Osteocyte (in vitro differentiated cells): ENCODE data around the gene C1orf167. TPM values are rescaled to one million over a fixed set of nuclear protein-coding genes. Genes with fewer than 3 reads are reported as not detected.

Experiments used
- DNase-seq: peaks from one replicate; pipeline ENCODE4 v3.0.0; 2021; ENCODE audit warnings: mixed read lengths; ENCODE audit not compliant: unreplicated experiment; ENCODE audit errors: extremely low spot score
- H3K27ac Mint-ChIP-seq: one replicate; pipeline ENCODE4 v1.8.0; 2021; ENCODE audit warnings: mild to moderate bottlenecking, mixed read lengths; ENCODE audit not compliant: unreplicated experiment
- H3K27me3 Mint-ChIP-seq: one replicate; pipeline ENCODE4 v1.8.0; 2021; ENCODE audit warnings: mixed read lengths; ENCODE audit not compliant: unreplicated experiment
- H3K36me3 Mint-ChIP-seq: one replicate; pipeline ENCODE4 v1.8.0; 2021; ENCODE audit warnings: mixed read lengths; ENCODE audit not compliant: unreplicated experiment
- H3K4me1 Mint-ChIP-seq: one replicate; pipeline ENCODE4 v1.8.0; 2021; ENCODE audit warnings: mixed read lengths; ENCODE audit not compliant: unreplicated experiment
- H3K4me3 Mint-ChIP-seq: one replicate; pipeline ENCODE4 v1.8.0; 2021; ENCODE audit warnings: mild to moderate bottlenecking, moderate library complexity, mixed read lengths; ENCODE audit not compliant: unreplicated experiment
- H3K9me3 Mint-ChIP-seq: one replicate; pipeline ENCODE4 v1.8.0; 2021; ENCODE audit warnings: mixed read lengths; ENCODE audit not compliant: unreplicated experiment
- total RNA-seq: library from RNA; stranded (reverse); gene quantifications from 2 replicates; pipeline ENCODE4 v1.2.1, GENCODE V29; 2021
- TF ChIP-seq, protein P1 (sequence below): fragments of 200-600 bp; sonication (generic); IDR thresholded peaks from 2 replicates; pipeline ENCODE4 v1.5.0; 2021; ENCODE audit warnings: antibody characterized with exemption, mild to moderate bottlenecking, moderate library complexity

The C1orf167 gene
- total RNA-seq, 1 donor from 2014 or later, result not detected

DNA sequence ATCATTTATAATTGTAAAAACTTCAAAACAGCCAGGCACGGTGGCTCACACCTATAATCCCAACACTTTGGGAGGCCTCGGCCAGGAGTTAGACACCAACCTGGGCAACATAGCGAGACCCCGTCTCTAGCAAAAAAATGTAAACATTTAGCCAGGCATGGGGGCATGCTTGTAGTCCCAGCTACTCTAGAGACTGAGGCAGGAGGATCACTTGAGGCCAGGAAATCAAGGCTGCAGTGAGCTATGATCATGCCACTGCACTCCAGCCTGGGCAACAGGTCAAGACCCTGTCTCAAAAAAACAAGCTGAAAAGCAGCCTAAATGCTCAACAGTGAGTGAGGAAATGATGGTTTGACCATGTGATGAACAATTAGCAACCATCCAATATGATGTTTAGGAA, 7.3 kb downstream of the C1orf167 start:
- Mint-ChIP-seq H3K9me3 (no peaks in the 10 kb centered on the region), H3K4me3 (no peak overlapping the region), H3K4me1 (peaks cover 4% of the 10 kb centered on the region), H3K27ac (no peak overlapping the region), H3K27me3 (no peaks in the 10 kb centered on the region), H3K36me3 (no peaks in the 10 kb centered on the region)
- TF ChIP-seq, protein P1, sequence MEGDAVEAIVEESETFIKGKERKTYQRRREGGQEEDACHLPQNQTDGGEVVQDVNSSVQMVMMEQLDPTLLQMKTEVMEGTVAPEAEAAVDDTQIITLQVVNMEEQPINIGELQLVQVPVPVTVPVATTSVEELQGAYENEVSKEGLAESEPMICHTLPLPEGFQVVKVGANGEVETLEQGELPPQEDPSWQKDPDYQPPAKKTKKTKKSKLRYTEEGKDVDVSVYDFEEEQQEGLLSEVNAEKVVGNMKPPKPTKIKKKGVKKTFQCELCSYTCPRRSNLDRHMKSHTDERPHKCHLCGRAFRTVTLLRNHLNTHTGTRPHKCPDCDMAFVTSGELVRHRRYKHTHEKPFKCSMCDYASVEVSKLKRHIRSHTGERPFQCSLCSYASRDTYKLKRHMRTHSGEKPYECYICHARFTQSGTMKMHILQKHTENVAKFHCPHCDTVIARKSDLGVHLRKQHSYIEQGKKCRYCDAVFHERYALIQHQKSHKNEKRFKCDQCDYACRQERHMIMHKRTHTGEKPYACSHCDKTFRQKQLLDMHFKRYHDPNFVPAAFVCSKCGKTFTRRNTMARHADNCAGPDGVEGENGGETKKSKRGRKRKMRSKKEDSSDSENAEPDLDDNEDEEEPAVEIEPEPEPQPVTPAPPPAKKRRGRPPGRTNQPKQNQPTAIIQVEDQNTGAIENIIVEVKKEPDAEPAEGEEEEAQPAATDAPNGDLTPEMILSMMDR, result no peak
- DNase-seq, result no peak

DNA sequence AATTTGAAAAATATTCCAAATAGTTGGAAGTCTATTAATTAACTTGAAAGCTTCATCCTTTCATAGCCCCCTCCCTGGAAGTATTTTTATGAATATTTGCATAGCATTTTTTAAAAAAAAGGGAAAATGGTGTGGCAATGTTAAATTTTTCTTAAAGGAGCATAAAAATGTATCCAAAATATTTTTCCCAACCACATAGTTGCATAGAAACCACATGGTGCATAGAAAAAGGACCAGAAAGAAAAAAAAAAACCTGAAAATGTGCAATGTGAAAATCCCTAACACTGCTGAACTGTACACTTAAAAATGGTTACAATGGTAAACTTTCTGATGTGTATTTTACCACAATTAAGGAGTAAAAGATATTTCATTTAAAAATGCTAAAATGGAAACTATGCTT, 8.0 kb downstream of the C1orf167 start:
- TF ChIP-seq, protein P1, result no peak
- H3K27ac Mint-ChIP-seq, result no peak overlapping the region
- no peaks in the 10 kb centered on the region for H3K27me3 Mint-ChIP-seq
- H3K4me3 Mint-ChIP-seq, result no peak overlapping the region
- H3K4me1 Mint-ChIP-seq, result peaks cover 4% of the 10 kb centered on the region
- H3K9me3 Mint-ChIP-seq, result no peaks in the 10 kb centered on the region
- no peaks in the 10 kb centered on the region for H3K36me3 Mint-ChIP-seq
- DNase-seq, result no peak

DNA sequence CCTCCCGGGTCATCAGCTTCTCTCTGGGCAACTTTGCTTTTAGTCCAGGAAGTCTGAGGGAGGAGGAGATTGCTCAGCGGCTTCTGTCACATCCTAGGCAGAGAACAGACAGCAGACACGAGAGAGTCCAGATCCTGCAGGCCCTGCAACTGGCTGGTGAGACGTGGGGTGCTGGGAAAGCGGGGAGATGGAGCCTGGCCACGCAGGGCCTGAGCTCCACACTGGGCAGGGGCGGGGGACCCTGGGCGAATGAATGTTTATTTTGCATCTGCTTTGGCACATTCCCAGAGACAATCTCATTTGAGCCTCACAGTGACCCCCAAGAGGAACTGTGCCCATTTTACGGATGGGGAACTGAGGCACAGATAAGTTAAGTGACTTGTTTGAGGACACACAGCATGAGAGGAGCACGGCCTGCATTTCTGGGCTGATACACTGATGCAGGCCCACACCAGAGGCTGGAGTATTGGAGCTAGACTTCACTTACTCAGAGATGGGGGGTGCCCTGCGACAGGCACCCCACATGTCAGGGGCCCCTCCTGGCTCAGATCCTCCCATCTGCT, 9.6 kb downstream of the C1orf167 start:
- Mint-ChIP-seq H3K9me3 (no peaks in the 10 kb centered on the region), H3K27ac (no peak overlapping the region), H3K36me3 (no peaks in the 10 kb centered on the region), H3K4me3 (no peak overlapping the region), H3K4me1 (peaks cover 4% of the 10 kb centered on the region), H3K27me3 (no peaks in the 10 kb centered on the region)
- DNase-seq, result no peak
- TF ChIP-seq, protein P1, result no peak

DNA sequence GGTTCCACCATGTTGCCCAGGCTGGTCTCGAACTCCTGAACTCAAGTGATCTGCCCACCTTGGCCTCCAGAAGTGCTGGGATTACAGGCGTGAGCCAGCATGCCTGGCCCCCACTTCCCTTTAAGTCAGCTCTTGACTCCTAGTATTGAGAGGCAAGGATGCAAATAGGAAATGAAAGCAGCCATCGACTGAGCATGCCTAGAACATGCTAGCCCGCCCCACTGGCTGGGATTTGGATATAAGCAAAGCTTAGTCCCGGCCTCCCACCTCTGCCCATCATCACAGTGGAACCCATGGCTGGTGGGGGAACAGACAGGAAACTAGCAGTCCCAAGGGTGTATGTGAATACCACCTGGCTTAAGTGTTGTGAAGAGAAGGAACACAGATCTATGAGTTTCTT, 10.5 kb downstream of the C1orf167 start:
- DNase-seq, result no peak
- H3K4me3 Mint-ChIP-seq, result no peak overlapping the region
- no peaks in the 10 kb centered on the region for H3K9me3 Mint-ChIP-seq
- H3K27me3 Mint-ChIP-seq, result no peaks in the 10 kb centered on the region
- no peaks in the 10 kb centered on the region for H3K36me3 Mint-ChIP-seq
- H3K4me1 Mint-ChIP-seq, result peaks cover 4% of the 10 kb centered on the region
- TF ChIP-seq, protein P1, result no peak
- no peak overlapping the region for H3K27ac Mint-ChIP-seq

DNA sequence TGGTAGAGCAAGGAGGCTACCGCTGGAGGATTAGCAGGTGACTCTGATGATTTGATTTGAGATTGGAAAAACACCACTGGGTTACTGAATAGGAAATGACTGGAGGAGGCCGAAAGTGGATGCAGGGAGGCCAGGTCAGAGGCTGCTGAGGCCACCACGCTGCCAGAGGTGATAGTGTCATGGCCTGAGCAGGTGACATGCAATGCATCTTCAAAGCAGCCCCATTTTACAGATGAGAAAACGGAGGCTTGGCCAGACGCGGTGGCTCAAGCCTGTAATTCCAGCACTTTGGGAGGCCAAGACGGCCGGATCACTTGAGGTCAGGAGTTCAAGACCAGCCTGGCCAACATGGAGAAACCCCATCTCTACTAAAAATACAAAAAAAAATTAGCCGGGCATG, 12.8 kb downstream of the C1orf167 start:
- H3K27me3 Mint-ChIP-seq, result no peaks in the 10 kb centered on the region
- DNase-seq, result no peak
- no peaks in the 10 kb centered on the region for H3K36me3 Mint-ChIP-seq
- H3K4me3 Mint-ChIP-seq, result no peak overlapping the region
- no peaks in the 10 kb centered on the region for H3K9me3 Mint-ChIP-seq
- TF ChIP-seq, protein P1, result no peak
- no peak overlapping the region for H3K27ac Mint-ChIP-seq
- H3K4me1 Mint-ChIP-seq, result no peaks in the 10 kb centered on the region
